Spinal cord (tissue), 10 donors: ENCODE data around the gene CHST1. TPM values are rescaled to one million over a fixed set of nuclear protein-coding genes. Genes with fewer than 3 reads are reported as not detected.

Source experiments
- DNase-seq, 6 donors: peaks; one replicate each; pipeline versions ENCODE4 v3.0.0 to v3.0.0-alpha.2; 2013 to 2015; ENCODE audit warnings: low spot score in 6 of 6, low read depth in 4 of 6
- H3K27ac ChIP-seq: one replicate; pipeline ENCODE4 v1.5.1; 2013; ENCODE audit warnings: low read depth, low read length, control low read depth
- H3K27me3 ChIP-seq: one replicate; pipeline ENCODE4 v1.6.1; 2013; ENCODE audit warnings: low read length; ENCODE audit not compliant: control insufficient read depth, insufficient read depth
- H3K36me3 ChIP-seq: one replicate; pipeline ENCODE4 v1.6.1; 2013; ENCODE audit warnings: low read length; ENCODE audit not compliant: control insufficient read depth, insufficient read depth
- H3K4me1 ChIP-seq: one replicate; pipeline ENCODE4 v1.6.1; 2013; ENCODE audit warnings: low read length; ENCODE audit not compliant: control insufficient read depth, insufficient read depth
- H3K4me3 ChIP-seq: one replicate; pipeline ENCODE4 v1.5.1; 2013; ENCODE audit warnings: low read depth, low read length, control low read depth
- H3K9me3 ChIP-seq: one replicate; pipeline ENCODE4 v1.6.1; 2013; ENCODE audit warnings: low read length; ENCODE audit not compliant: control insufficient read depth, insufficient read depth
- WGBS: methylation state at CpG from one replicate; pipeline ENCODE4 v1.1.5; 2013; ENCODE audit warnings: missing lambda C conversion rate; ENCODE audit not compliant: insufficient coverage; 5-methylcytosine and 5-hydroxymethylcytosine counted together
- polyA plus RNA-seq, 2 donors: library from polyadenylated mRNA; unstranded; fragments of 120-200 nt; gene quantifications; one replicate each; pipeline ENCODE4 v1.2.1, GENCODE V29; 2013; ENCODE audit not compliant: insufficient read length in 2 of 2
- total RNA-seq, 2 donors: library from RNA; depleted of rRNA in 1 of 2; stranded (reverse); fragments of 120-200 nt in 1 of 2; fragments of >200 nt in 1 of 2; gene quantifications; one replicate each; pipeline versions ENCODE4 v1.2.3 to v1.2.4, GENCODE V29; 2013 to 2014
- donor health status: healthy.

CHST1 gene
- total and polyA plus RNA-seq, 4 donors, result 8.5 to 62.4 (median 33.7) TPM

GRCh38 chr11:45667929-45668680 is 2.7 kb upstream of the CHST1 start:
- H3K4me3 ChIP-seq, result no peak overlapping the region
- no peaks in the 10 kb centered on the region for H3K27me3 ChIP-seq
- H3K27ac ChIP-seq, result no peak overlapping the region
- H3K9me3 ChIP-seq, result no peaks in the 10 kb centered on the region
- peaks cover 46% of the 10 kb centered on the region for H3K4me1 ChIP-seq
- 100% methylated on average over 3 of the region's 5 CpGs for WGBS
- no peaks in the 10 kb centered on the region for H3K36me3 ChIP-seq
- no peak for DNase-seq

GRCh38 chr11:45666648-45667642 is 1.5 kb upstream of the CHST1 start:
- Histone ChIP-seq H3K27me3 (no peaks in the 10 kb centered on the region), H3K4me3 (no peak overlapping the region), H3K36me3 (no peaks in the 10 kb centered on the region), H3K9me3 (no peaks in the 10 kb centered on the region), H3K27ac (no peak overlapping the region), H3K4me1 (peaks cover 58% of the 10 kb centered on the region)
- no peak for DNase-seq
- WGBS, result 71% methylated on average over 8 of the region's 12 CpGs

- no peak for DNase-seq
- no peak overlapping the region for H3K27ac ChIP-seq
- H3K36me3 ChIP-seq, result no peaks in the 10 kb centered on the region
- no peaks in the 10 kb centered on the region for H3K27me3 ChIP-seq
- peak overlapping the region; percentile 17 for H3K4me3 ChIP-seq
- H3K4me1 ChIP-seq, result peaks cover 58% of the 10 kb centered on the region
- no peaks in the 10 kb centered on the region for H3K9me3 ChIP-seq
- 30% methylated on average over 6 of the region's 10 CpGs for WGBS
Measured at GRCh38 chr11:45665933-45666647, 668 bp upstream of the CHST1 start.

GRCh38 chr11:45664376-45665205 is 831 bp downstream of the CHST1 start:
- H3K4me3 ChIP-seq, result peak overlapping the region; percentile 47
- peaks cover 61% of the 10 kb centered on the region for H3K4me1 ChIP-seq
- no peaks in the 10 kb centered on the region for H3K36me3 ChIP-seq
- H3K27ac ChIP-seq, result no peak overlapping the region
- under 1% methylated on average over 76 of the region's 76 CpGs for WGBS
- H3K27me3 ChIP-seq, result no peaks in the 10 kb centered on the region
- DNase-seq, result peak in 2 of 6 donors; percentile 33 to 48
- H3K9me3 ChIP-seq, result no peaks in the 10 kb centered on the region

GRCh38 chr11:45663486-45664375 is 1.7 kb downstream of the CHST1 start:
- Histone ChIP-seq H3K4me3 (peak overlapping the region; percentile 47), H3K27ac (no peak overlapping the region)
- no peak for DNase-seq

GRCh38 chr11:45662665-45663485 is 2.5 kb downstream of the CHST1 start:
- Histone ChIP-seq H3K9me3 (no peaks in the 10 kb centered on the region), H3K4me3 (peak overlapping the region; percentile 13), H3K27me3 (no peaks in the 10 kb centered on the region), H3K4me1 (peaks cover 78% of the 10 kb centered on the region), H3K27ac (no peak overlapping the region), H3K36me3 (peaks cover 6% of the 10 kb centered on the region)
- WGBS, result 11% methylated on average over 6 of the region's 14 CpGs
- peak in 3 of 6 donors; percentile 67 to 95 (median 89) for DNase-seq

More at GRCh38 chr11:45663486-45664375, 1.7 kb downstream of the CHST1 start:
- H3K9me3 ChIP-seq, result no peaks in the 10 kb centered on the region
- peaks cover 3% of the 10 kb centered on the region for H3K36me3 ChIP-seq
- WGBS, result 31% methylated on average over 10 of the region's 13 CpGs
- H3K4me1 ChIP-seq, result peaks cover 70% of the 10 kb centered on the region
- no peaks in the 10 kb centered on the region for H3K27me3 ChIP-seq

GRCh38 chr11:45662096-45662664 is 3.2 kb downstream of the CHST1 start:
- 28% methylated on average over 5 of the region's 5 CpGs for WGBS
- Histone ChIP-seq H3K9me3 (no peaks in the 10 kb centered on the region), H3K4me1 (peaks cover 79% of the 10 kb centered on the region), H3K27ac (no peak overlapping the region), H3K4me3 (no peak overlapping the region), H3K36me3 (peaks cover 6% of the 10 kb centered on the region), H3K27me3 (no peaks in the 10 kb centered on the region)
- DNase-seq, result no peak
